Left ventricle myocardium inferior (tissue), 1 donor: Measurements from ENCODE around the gene VAV3. TPM values are rescaled to one million over a fixed set of nuclear protein-coding genes. Genes with fewer than 3 reads are reported as not detected.
A peak's percentile ranks its signal among the peaks of the same experiment; 100 is the strongest.

Experiments
- DNase-seq: peaks from one replicate; pipeline ENCODE4 v3.0.0-alpha.2; 2020
- H3K27ac ChIP-seq: fragments of 200-600 bp; replicated peaks from 2 replicates; pipeline ENCODE4 v1.8.0; 2021
- H3K27me3 ChIP-seq: fragments of 200-600 bp; 2 replicates; pipeline ENCODE4 v1.8.0; 2021; ENCODE audit warnings: low read depth
- H3K36me3 ChIP-seq: fragments of 200-600 bp; 2 replicates; pipeline ENCODE4 v1.8.0; 2021
- H3K4me1 ChIP-seq: fragments of 200-600 bp; 2 replicates; pipeline ENCODE4 v1.8.0; 2021
- H3K4me3 ChIP-seq: fragments of 200-600 bp; 2 replicates; pipeline ENCODE4 v1.8.0; 2021; ENCODE audit warnings: mild to moderate bottlenecking, moderate library complexity
- H3K9me3 ChIP-seq: fragments of 200-600 bp; replicated peaks from 2 replicates; pipeline ENCODE4 v1.8.0; 2021
- CTCF ChIP-seq: fragments of 200-600 bp; IDR thresholded peaks from 2 replicates; pipeline ENCODE4 v1.8.0; 2021; ENCODE audit warnings: antibody characterized with exemption, mild to moderate bottlenecking, borderline replicate concordance
- intact Hi-C: fragments of 100-400 bp; cut with micrococcal nuclease; formaldehyde crosslinking; loops from one replicate; pipeline ENCODE4 v1.11.0; 2022
- total RNA-seq: library from RNA; stranded (reverse); fragmentation: NEBNext Ultra II Directional; extraction: Animal tissue kit (Norgen Biotek cat#: 25700); gene quantifications from one replicate; pipeline ENCODE4 v1.2.1, GENCODE V29; 2021
- donor health status: DM: no; HTN: yes; CAD: no; lungs with severe emphysema.

VAV3 gene
- total RNA-seq, 1 donor from 2014 or later = 1.4 TPM

- H3K9me3 ChIP-seq = no peaks in the 10 kb centered on the region
- H3K36me3 ChIP-seq = no peaks in the 10 kb centered on the region
- no peak overlapping the region for H3K4me3 ChIP-seq
- H3K4me1 ChIP-seq = peaks cover 13% of the 10 kb centered on the region
- H3K27me3 ChIP-seq = no peaks in the 10 kb centered on the region
- H3K27ac ChIP-seq = peak overlapping the region; percentile 55
- no peak for DNase-seq
- intact Hi-C loops = no loop called here
- TF ChIP-seq CTCF = no peak
These were observed 23.4 kb downstream of the VAV3 start for GRCh38 chr1:107941531-107941930.

GRCh38 chr1:107941123-107941522, 23.9 kb downstream of the VAV3 start:
- no peak for DNase-seq
- H3K27ac ChIP-seq = peak overlapping the region; percentile 55
- intact Hi-C loops = no loop called here

GRCh38 chr1:107940701-107941100, 24.3 kb downstream of the VAV3 start:
- intact Hi-C loops = no loop called here
- Histone ChIP-seq H3K27ac (peak overlapping the region; percentile 55), H3K9me3 (no peaks in the 10 kb centered on the region), H3K36me3 (no peaks in the 10 kb centered on the region), H3K4me3 (no peak overlapping the region), H3K27me3 (no peaks in the 10 kb centered on the region), H3K4me1 (peaks cover 22% of the 10 kb centered on the region)
- DNase-seq = no peak
- no peak for TF ChIP-seq CTCF

More at GRCh38 chr1:107941123-107941522, 23.9 kb downstream of the VAV3 start:
- no peaks in the 10 kb centered on the region for H3K27me3 ChIP-seq
- no peak for TF ChIP-seq CTCF
- no peaks in the 10 kb centered on the region for H3K36me3 ChIP-seq
- H3K4me3 ChIP-seq = no peak overlapping the region
- H3K9me3 ChIP-seq = no peaks in the 10 kb centered on the region
- peaks cover 17% of the 10 kb centered on the region for H3K4me1 ChIP-seq

- peaks cover 25% of the 10 kb centered on the region for H3K4me1 ChIP-seq
- intact Hi-C loops = no loop called here
- DNase-seq = no peak
- H3K27me3 ChIP-seq = no peaks in the 10 kb centered on the region
- H3K4me3 ChIP-seq = no peak overlapping the region
- TF ChIP-seq CTCF = no peak
- no peaks in the 10 kb centered on the region for H3K36me3 ChIP-seq
- no peaks in the 10 kb centered on the region for H3K9me3 ChIP-seq
- peak overlapping the region; percentile 12 for H3K27ac ChIP-seq
These were observed 24.9 kb downstream of the VAV3 start for GRCh38 chr1:107940017-107940577.

GRCh38 chr1:107939256-107939655, 25.7 kb downstream of the VAV3 start:
- Histone ChIP-seq H3K9me3 (no peaks in the 10 kb centered on the region), H3K4me1 (peaks cover 25% of the 10 kb centered on the region), H3K27me3 (no peaks in the 10 kb centered on the region), H3K27ac (no peak overlapping the region), H3K4me3 (no peak overlapping the region), H3K36me3 (no peaks in the 10 kb centered on the region)
- TF ChIP-seq CTCF = no peak
- intact Hi-C loops = no loop called here
- no peak for DNase-seq
